Stimulated activated CD8-positive, alpha-beta memory T cell treated with anti-CD3 and anti-CD28 coated beads, Interleukin-7, amount 100 ng/mL, for 48 hours (primary cell): ENCODE measurements around the gene CAT.

ENCODE experiments used
- DNase-seq, 2 donors: peaks; one replicate each; pipeline ENCODE4 v3.0.0-alpha.2; 2020; ENCODE audit warnings: low read depth in 1 of 2; ENCODE audit errors: extremely low read depth in 1 of 2

The CAT gene

DNA sequence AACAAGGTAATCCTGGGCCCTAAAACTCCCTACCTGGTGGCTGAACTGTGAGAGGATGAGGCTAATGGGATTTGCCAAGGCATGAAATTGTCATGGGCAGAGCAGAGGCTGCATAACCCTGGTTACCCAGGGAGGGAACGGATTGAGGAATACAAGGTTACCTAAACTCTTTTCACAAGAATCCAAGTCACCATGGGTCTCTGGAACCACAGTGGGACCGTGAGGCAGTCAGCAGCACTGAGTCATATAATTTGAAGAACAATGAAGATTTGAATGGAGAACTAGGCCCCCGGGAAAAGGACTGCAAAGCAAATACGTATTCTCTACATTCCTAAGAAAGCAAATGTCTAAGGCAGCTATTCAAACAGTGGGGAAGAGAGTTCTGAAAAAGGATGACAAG, 19.8 kb downstream of the CAT start:
- DNase-seq: no peak

DNA sequence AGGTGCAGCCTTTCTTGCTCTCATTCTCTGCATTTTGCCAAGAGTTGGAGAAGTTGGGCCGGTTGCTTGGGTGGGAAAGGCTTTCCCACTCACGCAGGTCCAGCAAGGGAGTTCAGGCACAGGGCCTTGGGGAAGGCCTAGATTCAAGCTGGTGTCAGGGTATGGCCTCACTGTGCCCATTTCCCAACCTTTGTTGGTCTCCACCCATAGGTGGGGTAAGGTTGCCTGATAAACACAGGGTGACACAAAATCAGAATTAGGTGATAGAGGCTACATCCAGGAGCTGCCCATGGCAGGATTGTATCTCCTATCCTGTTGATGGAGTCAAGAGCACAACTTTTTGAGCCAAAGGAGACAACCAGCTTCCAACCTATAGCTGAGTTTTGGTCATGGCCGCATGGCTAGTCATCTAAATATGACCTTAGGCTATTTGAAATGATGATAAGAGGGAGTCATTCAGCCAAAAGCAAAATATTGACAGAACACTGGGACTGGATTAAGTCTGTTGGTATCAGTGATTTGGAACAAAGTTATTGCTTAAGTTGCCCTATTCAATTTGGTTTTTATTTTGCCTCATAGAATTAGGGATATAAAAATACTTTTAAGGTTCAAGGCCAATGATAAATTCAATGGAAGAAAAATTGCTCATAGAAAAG, 20.9 kb downstream of the CAT start:
- DNase-seq: no peak

DNA sequence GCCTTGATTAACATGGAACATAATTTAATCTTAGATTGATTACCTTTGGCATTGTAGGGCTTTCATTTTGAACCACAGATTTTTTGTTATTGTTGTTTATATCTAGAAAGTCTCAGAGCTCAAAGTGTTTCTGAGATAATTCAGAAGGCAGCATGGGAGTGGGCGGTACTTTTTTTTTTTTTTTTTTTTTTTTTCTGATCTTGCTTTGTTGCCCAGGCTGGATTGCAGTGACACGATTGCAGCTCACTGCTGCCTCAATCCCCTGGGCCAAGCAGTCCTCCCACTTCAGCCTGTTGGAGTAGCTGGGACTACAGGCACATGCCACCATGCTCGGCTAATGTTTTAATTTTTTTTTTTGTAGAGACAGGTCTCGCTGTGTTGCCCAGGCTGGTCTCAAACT, 21.5 kb downstream of the CAT start:
- DNase-seq: no peak

DNA sequence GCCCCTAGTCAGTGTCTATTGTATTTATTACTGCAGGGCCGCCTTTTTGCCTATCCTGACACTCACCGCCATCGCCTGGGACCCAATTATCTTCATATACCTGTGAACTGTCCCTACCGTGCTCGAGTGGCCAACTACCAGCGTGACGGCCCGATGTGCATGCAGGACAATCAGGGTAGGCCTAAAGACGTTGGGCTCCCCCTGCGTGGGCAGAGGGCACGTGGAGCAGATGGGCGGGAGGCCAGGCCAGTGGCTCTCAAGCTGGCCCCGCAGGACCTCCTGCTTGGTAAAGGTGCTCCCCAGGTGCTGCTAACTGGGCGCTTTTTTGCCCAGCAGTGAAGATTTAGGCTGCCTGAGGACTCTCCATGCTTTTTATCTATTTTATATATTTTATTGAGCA, 22.5 kb downstream of the CAT start:
- DNase-seq: no peak

DNA sequence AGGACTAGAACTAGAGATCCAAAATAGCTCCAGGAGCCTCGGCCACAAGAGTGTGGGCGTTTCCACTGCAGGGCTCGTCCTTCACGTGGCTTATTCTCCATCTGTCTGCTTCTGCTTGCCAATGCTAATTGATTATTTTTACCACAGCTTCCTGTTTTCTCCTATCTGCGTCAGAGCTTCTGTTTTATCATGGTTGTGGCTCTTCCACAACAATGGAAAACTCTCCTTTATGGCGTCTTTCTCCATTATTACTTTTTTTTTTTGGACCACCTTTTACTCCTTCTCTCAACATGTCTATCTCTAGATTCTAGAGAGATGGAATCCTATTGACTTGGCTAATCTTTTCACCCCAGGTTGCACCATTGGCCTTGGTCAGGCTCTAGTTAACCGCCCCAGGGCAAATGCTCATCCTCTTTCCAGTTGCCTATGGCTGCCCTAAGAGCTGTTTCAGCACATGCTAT, 25.9 kb downstream of the CAT start:
- no peak for DNase-seq

DNA sequence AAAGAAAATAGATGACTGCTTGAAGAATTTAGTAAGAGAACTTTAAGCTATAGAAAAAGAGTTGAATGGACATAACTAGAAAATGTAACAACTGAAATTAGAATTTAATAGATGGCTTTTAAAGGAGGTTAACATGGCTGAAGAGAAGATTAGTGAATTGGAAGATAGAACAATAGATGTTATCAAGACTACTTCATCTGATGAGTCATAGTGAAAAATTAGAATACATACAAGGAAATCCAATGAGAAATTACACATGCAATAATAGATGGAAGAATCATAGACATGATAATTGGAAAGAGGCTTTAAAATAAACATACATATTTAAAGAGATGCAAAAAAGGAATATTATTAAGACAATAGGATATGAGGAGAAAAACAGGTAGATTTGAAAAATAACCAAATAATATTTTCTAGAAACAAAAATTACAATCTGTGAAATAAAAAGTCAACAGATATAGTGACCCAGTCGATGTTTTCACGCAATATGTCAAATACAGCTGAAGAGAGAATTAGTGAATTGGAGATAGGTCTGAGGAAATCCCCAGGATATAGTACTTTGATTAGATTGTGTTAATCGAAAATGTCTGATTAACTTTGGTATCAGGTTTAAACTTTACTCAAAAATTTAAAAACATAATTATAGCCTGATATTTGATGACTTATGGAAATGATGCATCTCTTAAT, 28.2 kb downstream of the CAT start:
- DNase-seq: no peak

DNA sequence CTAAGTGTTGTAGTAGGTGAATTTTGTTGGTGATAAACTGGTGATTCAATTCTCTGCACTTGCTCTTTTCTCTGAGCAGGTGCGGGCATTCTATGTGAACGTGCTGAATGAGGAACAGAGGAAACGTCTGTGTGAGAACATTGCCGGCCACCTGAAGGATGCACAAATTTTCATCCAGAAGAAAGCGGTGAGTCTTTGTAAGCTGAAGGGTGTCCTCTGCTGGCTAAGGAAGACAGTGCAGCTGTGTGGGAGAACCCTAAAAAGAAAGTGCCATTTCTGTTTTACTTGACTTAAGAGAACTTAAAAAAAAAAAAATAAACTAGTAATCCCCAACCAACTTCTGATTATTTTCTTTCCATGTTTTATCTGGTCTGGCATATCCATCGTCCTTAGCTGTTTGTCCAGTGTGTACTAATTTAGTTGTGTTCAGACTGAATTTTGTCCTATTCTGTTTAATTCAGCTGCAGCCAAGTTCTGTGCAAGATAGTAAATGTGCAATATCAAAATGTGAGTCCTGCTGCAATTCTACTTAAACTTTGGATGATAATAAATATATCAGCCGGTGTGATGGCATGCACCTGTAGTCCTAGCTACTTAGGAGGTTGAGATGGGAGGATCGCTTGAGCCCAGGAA, 29.6 kb downstream of the CAT start:
- peak in 1 of 2 donors; percentile 7 for DNase-seq

DNA sequence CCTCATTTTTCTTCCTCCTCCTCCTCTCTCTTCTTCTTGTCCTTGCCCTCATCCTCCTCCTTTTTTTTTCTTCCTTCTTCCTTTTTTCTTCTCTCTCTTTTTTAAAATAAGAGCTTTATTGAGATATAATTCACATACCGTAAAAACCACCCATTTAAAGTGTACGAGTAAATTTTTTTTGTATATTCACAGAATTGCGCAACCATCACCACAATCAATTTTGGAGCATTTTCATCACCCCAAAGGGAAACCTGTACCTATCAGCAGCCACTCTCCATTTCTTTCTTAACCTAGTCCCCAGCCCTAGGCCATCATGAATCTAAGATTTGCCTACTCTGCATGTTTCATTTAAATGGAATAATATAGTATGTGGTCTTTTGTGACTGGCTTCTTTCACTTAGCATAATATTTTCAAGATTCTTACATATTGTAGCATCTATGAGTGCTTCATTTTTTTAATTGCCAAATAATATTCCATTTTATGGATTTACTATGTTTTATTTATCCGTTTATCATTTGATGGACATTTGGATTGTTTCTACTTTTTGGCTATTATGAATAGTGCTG, 35.0 kb downstream of the CAT start:
- DNase-seq: no peak

DNA sequence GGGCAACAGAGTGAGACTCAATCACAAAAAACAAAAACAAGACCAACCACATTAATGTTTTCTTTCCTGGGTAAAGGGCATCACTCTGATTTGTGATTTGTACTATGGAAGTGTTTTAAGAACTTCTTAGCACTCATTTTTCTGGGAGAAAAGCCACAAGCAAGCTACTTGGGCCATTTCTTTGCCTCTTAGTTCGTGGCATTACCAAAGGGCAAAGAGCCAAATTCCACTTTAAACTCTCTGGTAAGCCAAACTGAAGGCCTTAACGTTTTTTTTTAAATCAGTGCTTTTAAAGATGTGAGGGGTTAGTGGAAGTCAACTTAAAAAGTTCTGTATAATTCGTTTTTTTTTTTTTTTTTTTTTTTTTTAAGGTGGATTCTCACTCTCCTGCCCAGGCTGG, 36.9 kb downstream of the CAT start:
- DNase-seq: no peak

DNA sequence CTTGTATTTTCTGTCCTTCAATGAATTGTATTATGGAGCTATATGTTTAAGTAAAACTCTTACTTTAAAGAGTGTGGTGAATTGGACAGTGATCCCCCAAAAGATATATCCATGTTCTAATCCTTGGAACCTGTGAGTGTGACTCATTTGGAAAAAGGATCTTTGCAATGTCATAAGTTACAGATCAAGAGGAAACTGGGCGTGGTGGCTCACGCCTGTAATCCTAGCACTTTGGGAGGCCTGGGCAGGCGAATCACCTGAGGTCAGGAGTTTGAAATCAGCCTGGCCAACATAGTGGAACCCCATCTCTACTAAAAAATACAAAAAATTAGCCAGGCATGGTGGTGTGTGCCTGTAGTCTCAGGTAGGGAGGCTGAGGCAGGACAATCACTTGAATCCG, 38.1 kb downstream of the CAT start:
- DNase-seq: no peak

DNA sequence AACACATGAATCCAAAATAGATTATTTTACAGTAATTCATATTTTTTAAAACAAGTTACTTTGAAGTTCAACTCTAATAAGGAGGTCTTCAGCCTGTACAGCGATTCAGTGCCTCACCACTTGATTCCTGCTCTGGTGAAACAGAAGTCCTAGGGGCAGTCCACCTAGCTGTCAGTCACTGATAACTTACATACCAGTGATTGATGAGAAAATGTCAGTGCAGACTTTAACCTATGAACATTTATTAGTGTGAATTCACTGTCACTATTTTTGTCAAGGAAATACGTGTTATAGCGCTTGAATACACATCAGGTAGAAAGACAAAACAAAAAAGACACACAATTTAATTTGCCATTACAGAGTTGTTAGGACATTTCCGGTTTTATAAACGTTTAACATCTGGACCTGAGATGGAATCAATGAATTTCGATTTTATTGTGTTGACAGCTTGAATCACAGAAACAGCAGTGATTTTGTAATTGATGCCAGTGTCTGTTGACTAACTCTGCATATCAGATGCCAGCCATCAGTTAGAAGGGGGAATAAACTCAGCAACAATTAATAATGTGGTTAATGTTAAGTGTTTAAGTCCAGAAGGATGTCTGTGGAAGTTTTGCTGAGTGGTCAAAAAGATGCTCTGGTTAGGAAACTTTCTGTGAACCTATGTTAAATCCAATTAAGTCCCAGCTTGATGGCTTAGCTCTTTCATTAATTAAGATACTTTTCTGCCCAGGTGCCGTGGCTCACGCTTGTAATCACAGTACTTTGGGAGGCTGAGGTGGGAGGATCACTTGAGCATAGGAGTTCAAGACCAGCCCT, 40.3 kb downstream of the CAT start:
- DNase-seq: no peak

DNA sequence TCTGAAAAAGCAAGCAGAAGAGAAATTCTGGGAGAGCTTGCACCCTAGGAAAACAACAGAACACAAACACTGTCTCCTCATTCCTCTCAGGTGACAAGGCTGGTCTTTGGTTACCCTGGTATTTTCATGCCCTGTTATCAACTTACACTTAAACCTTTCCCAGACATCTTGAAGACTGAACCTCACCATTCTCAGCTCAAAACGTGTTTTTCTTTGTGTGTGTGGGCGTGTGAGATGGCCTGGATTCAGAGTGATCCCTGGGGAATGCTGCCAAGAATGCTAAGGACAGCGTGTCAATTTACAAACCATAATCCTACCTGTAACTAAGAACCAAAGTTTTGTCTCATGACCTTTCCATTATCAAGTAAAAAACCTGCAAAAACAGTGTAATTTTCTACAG, 41.6 kb downstream of the CAT start:
- no peak for DNase-seq

DNA sequence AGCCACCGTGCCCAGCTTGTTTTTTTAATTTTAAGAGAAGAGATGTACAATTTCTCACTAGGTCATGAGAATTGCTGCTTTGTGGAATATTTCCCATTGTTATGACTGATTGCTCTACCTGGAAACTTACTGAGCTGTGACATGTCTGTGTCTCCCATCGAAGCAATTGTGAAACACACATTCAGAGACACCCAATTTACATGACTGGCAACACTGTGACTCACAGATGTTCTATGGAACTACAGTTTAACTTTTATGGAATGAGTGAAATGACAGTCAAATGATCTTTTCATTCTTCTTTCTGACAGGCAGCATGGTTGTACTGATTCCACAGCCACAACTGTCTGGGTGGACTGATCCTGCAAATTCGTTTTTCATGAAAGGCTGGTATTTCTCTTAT, 42.6 kb downstream of the CAT start:
- no peak for DNase-seq

DNA sequence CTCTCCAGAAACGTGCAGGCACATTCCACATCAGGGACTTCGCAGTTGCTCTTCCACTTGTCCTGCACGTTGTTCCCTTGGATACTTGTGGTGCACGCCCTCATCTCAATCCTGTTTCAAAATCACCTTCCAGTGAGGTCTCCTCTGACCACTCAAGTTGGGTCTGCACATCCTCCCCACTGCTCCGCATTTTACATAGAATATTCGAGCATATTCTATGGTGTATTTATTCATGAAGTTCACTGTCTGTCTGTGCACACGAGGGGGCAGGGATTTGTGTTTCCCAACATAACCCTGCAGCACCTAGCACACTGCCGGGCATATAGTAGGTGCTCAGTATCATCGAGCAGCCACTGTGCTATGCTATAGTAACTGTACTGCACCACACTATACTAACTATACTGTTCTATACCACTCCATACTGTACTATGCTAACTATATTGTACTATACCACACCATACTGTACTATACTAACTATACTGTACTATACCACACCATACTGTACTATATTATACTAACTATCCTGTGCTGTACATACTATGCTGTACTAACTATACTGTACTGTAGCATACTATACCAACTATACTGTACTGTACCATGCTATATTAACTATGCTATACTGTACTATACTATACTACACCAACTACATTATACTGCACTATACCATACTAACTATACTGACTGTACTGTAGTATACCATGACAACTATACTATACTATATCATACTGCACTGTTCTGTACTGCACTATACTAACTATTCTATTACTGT, 44.6 kb downstream of the CAT start:
- no peak for DNase-seq

DNA sequence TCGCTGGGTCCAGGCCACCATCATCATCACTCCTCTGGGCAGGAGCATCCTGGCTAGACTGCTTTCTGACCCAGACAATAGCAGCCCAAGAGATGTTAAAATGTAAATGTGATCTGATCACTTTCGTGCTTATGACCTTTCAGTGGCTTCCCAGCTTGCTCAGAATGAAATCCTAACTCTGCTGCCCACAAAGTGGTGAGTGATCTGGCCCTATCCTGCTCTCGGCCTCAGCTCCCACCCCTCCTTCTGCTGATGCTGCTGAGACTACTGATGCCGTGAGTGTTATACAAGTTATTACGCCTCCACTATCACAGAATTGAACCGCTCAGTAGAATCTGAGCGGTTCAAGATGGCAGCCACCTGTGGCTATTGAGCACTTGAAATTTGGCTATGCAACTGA, 48.7 kb downstream of the CAT start:
- DNase-seq: no peak

DNA sequence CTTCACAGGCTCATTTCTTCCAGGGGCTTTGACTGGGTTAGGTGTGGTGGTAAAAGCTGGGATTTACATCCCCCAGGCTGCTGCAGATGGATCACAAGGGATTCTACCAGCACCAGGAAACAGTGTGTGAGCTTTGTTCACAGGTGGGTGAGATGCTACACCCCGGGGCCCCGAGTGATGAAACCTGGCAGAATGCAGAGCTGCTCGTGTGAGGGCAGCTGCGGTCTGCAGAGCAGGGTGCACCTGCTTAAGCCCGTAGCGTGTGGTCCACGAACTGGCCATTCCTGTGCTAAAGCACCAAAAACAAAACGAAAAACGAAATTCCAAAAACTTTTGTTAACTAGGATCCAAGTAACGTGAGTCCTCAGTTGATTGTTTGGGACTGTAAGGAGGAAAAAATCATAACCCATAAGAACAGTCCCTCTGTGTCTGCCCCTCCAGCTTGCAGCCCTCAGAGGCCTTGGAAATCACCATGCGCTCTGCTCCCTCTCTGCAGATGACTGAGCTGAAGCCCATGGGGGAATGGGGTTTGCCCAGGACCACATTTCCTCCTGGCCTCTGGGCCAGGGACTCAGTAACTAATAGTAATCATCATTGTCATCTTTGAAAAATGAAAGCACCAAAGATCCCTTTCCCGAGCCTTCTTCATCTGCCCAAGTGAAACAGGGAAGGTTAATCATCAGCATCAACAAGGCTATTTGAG, 50.3 kb downstream of the CAT start:
- no peak for DNase-seq

DNA sequence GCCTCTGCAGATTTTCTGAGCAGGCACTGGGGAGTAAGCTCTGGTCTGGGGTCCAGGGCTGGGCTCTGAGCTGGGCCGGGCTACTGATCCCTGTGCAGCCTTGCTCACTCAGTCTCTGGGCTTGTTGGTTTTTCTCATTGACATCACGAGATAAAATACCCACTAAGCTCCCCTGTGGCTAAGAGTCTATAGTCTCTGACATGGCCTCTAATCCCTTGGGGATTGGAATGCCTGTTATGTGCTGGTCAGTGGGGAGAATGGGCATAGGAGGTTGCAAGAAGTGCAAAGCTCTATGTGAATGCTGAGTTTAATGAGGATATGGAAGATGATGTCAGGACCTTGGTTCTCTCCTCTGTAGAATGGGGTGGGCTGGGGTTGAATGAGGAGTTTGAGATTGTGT, 51.6 kb downstream of the CAT start:
- DNase-seq: no peak

DNA sequence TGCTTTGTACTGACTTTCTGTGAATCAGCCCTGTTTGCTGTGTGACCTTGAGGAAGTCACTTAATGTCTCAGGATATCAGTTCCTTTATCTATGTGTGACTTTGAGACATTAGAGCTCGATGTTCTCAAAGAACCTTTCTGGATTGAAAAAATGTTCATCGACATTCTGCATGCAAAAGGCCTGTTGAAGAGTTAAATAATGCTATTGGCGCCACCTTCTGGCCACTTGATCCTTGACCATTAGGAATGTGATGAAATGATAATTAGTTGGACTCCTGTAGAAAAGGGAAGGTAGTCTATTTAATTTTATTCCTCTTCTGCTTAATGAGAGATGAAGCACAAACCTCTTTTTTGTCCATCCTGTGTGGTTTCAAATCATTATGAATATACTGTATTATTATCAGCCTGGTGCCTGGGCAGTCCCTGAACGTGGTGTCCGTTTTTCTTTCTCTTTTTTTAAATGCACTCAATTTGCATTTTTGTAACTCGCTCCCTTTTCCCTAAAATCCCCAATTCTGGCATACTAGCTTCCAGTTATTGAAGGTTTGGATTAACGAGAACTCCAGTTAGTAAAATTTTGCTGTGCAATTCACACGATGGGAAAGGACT, 54.2 kb downstream of the CAT start:
- peak in 1 of 2 donors; percentile 11 for DNase-seq

DNA sequence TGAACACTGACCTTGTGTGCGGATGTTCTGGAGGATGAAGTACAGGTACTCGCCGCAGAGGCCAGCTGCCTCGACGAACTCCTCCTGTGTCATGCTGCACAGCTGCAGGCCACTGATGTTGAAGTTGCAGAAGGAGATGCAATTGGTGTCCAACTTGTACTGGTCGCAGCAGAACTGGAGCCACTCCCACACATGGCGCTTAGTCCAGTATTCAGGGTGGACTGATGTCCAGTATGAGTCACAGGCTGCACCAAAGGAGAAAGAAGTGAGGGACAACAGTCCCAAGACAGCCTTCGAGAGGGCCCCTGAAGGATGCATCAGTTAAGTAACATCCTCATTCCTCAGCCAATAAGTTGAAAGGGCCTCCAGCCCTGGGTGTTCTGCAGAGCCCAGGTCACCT, 54.7 kb downstream of the CAT start:
- DNase-seq: no peak
